B cell (primary cell): ENCODE results near the gene CHD9NB.

Experiments
- EZH2 ChIP-seq: IDR thresholded peaks from 2 replicates; pipeline ENCODE4 v1.6.1; 2012; ENCODE audit warnings: borderline replicate concordance, low read depth, mild to moderate bottlenecking, moderate library complexity, low read length; ENCODE audit not compliant: insufficient read depth, poor library complexity, severe bottlenecking
- TF ChIP-seq, protein P1 (sequence below): fragments of 200-600 bp; IDR thresholded peaks from one replicate; pipeline ENCODE4 v1.8.0; 2022; ENCODE audit warnings: antibody characterized with exemption, mild to moderate bottlenecking

DNA sequence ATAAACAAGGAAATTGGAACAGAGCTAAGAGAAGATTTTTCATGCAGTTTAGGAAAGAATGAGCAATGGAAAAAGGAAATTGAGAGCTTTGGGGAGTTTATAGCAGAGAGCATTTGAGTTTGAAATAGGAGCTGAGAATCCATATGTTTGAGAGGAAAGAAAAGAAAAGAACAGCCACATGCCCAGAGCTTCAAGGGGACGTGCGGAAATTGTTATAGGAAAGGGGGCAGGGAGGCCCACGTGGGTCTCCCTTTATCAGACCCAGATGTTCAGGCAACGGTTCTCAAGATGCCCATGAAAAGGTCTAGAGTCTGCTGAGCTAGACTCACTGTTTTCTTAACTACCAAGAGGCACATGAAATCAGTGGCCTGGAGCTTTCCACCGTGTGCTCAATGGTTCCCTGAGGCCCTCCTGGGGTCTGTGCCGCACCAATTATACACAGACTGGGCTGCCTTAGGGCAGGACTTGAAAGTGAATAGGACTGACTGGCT, 33.3 kb upstream of the CHD9NB start:
- TF ChIP-seq, protein P1, sequence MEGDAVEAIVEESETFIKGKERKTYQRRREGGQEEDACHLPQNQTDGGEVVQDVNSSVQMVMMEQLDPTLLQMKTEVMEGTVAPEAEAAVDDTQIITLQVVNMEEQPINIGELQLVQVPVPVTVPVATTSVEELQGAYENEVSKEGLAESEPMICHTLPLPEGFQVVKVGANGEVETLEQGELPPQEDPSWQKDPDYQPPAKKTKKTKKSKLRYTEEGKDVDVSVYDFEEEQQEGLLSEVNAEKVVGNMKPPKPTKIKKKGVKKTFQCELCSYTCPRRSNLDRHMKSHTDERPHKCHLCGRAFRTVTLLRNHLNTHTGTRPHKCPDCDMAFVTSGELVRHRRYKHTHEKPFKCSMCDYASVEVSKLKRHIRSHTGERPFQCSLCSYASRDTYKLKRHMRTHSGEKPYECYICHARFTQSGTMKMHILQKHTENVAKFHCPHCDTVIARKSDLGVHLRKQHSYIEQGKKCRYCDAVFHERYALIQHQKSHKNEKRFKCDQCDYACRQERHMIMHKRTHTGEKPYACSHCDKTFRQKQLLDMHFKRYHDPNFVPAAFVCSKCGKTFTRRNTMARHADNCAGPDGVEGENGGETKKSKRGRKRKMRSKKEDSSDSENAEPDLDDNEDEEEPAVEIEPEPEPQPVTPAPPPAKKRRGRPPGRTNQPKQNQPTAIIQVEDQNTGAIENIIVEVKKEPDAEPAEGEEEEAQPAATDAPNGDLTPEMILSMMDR = no peak
- no peak for TF ChIP-seq EZH2
